ENCODE measurements around the gene C17orf58. TPM values are rescaled to one million over a fixed set of nuclear protein-coding genes. Genes with fewer than 3 reads are reported as not detected.
A peak's percentile ranks its signal among the peaks of the same experiment; 100 is the strongest.
"Not testable (repeated sequence)": the region's sequence is repeated elsewhere in the genome, so short reads cannot be mapped to it uniquely, and the experiment has no call there.

The C17orf58 gene
- total RNA-seq, 2 donors from 2014 or later = 9.8 to 10.6 TPM

DNA sequence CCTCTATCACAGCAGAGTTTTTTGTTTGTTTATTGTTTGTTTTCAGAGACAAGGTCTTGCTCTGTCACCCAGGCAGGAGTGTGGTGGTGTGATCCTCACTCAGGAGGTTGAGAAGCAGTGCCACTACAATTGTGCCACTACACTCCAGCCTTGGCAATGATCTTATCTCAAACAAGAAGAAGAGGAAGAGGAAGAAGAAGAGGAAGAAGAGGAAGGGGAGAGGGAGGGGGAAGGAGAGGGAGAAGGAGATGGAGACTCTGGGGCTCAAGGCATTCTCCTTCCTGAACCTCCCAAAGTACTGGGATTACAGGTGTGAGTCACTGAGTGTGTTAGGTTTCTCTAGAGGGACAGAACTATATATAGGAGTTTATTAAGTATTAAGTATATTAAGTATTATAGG, 17.1 kb upstream of the C17orf58 start:
- intact Hi-C loops (cut with DNase I, micrococcal nuclease) = no loop called here
- DNase-seq (no peak), ATAC-seq (no peak)

DNA sequence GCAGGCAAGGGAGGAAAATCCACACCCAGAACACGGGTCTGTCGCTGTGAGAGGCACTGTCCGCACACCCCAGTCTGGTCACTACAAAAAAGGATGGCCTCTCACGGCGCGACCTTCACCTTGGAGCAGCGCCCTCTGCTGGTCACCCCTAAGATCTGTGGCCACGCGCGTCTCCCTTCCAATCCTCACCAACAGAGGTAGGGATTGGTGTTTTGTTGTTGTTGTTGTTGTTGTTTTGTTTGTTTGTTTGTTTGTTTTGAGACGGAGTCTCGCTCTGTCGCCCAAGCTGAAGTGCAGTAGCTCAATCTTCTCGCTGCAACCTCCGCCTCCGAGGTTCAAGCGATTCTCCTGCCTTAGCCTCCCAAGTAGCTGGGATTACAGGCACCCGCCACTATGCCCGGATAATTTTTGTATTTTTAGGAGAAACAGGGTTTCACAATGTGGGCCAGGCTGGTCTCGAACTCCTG, 15.0 kb upstream of the C17orf58 start:
- peak; percentile 83 for ATAC-seq
- DNase-seq = peak in 1 of 2 donors; percentile 64
- intact Hi-C loops (cut with DNase I, micrococcal nuclease) = no loop called here

DNA sequence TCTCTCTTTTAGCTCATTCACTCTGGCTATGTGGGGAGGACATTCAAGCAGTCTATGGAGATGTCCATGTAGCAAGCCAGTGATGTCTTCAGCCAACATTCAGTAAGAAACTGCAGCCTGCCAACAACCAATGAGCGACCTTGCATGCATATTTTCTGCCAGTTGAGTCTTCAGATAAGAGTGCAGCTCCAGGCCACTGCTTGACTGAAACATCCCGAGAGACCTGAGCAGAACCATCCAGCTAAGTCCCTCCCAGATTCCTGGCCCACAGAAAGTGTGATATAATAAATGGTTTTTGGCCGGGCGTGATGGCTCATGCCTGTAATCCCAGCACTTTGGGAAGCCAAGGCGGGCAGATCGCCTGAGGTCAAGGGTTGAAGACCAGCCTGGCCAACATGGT, 10.5 kb upstream of the C17orf58 start:
- DNase-seq (no peak), ATAC-seq (no peak)
- intact Hi-C loops (cut with DNase I, micrococcal nuclease) = no loop called here

DNA sequence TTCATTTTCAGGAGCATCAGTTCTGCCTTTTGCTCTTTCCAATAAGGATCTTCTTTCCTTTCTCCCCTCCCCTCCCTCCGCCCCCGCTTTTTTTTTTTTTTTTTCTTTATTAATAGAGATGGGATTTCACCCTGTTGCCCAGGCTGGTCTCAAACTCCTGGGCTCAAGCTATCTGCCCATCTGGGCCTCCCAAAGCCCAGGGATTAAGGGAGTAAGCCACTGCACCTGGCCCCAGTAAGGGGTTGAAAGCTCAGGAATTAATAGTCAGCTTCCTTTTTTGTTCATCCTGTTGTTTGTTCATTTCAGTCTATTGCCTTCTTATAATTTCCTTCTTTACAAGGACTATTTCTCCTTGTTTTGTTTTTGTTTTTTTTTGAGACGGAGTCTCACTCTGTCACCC, 7.9 kb upstream of the C17orf58 start:
- ATAC-seq (no peak), DNase-seq (no peak)
- intact Hi-C loops (cut with DNase I, micrococcal nuclease) = no loop called here

DNA sequence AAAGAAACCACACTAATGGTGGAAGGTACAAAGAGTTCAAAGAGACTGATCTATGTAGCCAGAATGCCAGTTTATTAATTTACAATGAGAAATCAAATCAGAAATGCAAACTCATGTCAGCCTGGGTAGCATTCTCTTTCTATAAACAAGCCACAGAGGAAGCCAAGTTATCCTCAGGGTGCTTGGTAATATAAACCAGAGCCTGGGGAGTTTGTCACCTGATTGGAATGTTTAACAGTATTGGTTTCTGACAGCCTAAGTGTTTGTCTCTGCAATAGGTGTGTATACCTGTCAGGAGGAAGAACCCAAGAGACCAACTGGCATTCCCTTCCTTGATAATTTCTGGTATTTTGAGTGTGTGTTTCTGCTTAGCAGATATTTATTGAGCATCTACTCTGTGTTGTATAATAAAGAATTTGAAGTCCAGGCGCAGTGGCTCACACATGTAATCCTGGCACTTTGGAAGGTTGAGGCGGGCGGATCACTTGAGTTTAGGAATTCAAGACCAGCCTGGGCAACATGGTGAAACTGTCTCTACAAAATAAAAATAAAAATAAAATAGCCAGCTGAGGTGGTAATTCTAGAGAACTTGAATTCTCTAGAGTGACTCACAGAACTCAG, 3.1 kb upstream of the C17orf58 start:
- no peak for ATAC-seq
- intact Hi-C loops (cut with DNase I, micrococcal nuclease) = no loop called here
- DNase-seq = no peak

DNA sequence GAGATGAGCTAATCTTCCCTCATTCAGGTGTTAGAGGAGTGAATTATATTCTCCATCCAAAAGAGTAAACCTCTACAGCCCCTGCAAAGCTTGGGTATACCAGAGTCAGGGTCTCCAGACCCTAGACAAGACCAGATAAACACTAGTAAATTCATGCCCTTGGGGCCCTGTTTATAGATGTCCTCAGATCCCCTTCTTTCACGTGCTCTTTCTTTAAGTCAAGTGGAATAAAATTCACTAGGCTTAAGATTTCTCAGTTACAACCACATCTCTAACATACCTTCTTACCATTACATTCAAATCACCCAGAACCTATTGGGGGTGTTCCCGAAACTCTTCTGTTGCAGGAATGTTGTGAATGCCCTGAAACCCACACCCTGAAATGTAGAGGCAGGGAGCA, 2.2 kb upstream of the C17orf58 start:
- ATAC-seq = no peak
- no peak for DNase-seq
- intact Hi-C loops (cut with DNase I, micrococcal nuclease) = no loop called here

DNA sequence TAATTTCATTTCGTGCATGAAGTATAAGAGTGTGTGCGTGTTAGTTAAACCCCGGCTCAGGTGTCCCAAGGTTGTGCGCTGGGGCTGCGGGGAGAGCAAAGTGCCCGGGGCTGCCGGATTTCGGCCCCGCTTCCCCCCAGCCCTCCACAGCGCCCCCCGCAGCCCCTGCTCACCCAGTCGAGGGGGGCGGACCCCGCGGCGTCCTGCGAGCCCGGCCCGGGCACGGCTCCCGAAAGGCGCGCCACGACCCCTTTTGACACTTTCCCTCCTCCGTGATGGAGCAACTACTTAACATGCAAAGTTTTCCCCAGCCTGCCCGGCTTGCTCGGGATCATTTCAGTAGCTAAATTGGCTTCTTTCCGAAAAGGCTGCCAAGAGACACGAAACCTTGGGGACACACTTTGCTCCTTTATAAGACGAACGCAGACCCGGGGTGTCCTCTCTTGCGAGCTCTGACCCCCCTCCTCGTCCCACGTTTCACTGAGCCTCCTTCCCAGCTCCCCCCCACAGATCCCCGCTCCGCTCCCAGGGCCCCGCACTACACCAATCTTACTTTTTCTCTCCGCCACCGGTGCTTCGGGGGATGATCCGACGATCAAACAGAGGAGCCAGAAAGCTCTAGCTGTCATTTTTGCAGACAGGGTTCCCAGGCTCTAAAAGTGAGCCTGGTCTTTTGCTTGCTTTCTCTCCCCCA, 552 bp downstream of the C17orf58 start:
- intact Hi-C loops (cut with DNase I, micrococcal nuclease) = no loop called here
- DNase-seq = peak in 1 of 2 donors; percentile 45
- no peak for ATAC-seq

DNA sequence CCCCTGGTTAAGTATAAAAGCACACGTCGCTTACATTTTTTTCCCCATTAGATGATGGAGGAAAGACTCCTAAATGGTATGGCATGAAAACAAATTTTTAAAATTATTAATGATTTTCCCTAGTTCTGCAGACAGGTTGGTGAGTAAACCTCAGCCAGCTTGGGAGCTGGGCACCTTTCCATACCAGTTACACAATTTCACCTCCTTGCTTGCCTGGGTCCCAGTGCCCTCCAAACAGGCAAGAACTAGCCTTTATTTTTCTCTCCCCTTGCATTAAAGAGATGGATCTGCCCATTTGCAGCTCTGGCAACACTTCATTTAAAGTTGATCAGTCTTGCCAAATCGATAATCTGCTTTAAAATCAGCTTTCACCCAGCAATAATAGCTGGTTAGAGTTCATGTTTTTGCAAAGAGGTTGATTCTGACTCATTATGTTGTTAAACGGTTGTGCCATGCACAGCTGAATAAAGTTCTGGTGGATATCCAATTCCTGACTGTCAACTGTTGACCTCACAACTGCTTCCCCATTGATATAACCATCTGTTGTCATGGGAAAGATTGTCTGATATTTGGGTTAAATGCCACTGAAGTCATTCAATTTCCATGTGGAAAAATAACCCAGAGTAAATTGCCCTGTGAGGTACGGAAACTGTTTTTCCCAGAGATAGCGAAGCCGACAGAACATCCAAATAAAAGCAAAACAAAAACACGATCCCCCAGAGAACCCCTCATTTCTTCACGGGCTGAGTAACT, 1.3 kb downstream of the C17orf58 start:
- no peak for ATAC-seq
- no peak for DNase-seq
- intact Hi-C loops (cut with DNase I, micrococcal nuclease) = no loop called here

DNA sequence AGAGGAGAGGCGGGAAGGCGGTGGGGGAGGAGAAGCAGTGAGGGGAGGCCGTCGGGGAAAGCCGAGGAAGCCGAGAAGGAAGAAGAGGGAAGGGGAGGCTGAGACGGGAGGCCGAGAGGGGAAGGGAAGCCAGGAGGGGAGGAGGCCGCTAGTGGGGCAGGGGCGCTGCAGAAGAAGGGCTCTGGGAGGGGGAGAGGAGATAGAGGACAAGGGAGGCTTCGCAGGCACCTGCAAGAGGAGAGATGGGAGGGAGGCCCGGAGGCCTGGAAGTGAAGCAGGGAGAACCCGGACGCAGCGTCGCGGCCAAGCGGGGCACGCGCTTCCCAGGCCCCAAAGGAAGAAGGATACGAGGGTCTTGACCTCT, 2.3 kb downstream of the C17orf58 start:
- DNase-seq = no peak
- peak; percentile 11 for ATAC-seq
- intact Hi-C loops (cut with DNase I, micrococcal nuclease) = no loop called here

DNA sequence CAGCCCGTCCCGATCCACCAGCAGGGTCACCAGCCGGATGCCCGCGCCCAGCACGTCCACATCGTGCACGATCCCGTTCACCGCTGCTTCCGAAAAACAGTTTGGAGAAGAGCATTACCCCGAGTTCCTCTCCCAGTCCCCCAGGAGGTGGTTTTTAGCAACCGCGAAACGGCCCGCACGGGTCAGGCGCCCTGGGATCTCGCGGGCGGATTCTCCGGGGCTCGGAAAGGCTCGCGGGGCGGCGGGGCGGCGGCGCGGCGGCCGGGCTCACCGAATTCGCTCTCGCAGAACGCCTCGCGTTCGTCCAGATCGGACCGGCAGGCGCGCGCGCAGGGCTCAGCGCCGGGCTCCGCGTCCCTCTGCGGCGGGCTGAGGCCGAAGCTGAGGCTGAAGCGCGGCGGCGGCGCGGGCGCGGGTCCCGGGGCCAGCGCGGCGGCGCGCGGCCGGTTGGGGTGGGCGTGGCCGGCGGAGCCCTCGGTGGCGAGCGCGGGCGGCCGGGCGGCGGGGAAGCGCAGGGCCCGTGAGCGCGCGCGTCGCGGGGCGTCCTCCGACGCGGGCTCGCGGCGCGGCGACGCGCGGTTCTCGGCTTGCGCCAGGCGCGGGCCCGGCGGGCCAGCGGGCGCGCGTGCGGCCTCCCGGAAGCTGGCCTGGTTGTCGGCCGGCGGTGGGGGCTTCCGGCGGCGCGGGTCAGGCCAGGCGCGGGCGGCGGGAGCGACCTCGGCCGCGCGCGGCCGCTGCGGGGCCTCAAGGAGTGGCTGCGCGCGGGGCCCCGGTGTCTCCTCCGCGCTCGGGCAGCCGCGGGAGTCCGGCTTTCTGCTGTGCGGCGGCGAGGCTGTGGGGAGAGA, 2.9 kb downstream of the C17orf58 start:
- DNase-seq = peak; percentile 78 to 85
- peak; percentile 75 for ATAC-seq
- intact Hi-C loops (cut with DNase I, micrococcal nuclease) = no loop called here

DNA sequence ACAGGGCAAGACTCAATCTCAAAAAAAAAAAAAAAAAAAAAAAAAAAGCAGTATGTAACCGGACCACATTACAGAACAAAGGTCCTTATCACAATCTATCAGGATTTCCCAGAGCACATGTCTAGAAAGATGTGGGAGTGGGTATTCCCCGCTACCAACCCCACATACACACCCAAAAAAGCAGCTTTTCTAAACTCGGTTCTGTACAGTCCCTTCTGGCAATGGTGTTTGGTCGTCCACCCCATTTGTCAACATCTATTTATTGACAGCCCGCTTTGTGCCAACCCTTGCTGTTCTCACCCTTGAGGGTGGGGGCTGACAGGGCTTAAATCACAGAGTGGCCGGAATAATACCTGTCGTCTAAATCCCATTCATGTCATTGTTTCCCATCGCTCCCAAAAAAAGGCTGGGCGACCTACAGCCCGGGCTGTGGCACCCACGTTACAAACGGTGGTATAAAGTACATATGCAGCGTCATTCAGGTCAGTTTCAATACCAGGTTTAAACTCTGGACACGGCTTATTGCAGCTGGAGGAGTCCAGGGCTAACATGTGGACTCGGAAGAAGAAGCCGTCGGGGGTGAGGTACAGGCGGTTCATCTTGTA, 3.6 kb downstream of the C17orf58 start:
- intact Hi-C loops (cut with DNase I, micrococcal nuclease) = no loop called here
- DNase-seq (no peak), ATAC-seq (peak; percentile 57)

DNA sequence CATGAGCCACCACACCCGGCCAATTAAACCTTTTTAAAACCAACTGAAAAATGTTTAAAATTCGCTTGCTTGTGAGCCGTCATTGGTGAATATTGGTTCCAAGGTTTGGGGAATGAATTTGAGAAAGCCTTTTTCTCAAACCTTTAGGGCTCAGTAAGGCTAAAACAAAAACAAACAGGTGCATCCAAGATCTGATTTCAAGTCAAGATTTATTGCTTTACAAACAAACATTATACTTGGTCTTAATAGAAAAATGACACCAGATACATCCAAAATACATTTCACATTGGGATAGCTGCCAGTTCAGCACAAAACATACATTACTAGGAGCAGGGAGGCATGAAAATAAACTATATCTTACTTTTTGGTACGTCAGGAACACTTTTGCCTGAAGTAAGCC, 5.4 kb downstream of the C17orf58 start:
- no peak for ATAC-seq
- no peak for DNase-seq
- intact Hi-C loops (cut with DNase I, micrococcal nuclease) = no loop called here

DNA sequence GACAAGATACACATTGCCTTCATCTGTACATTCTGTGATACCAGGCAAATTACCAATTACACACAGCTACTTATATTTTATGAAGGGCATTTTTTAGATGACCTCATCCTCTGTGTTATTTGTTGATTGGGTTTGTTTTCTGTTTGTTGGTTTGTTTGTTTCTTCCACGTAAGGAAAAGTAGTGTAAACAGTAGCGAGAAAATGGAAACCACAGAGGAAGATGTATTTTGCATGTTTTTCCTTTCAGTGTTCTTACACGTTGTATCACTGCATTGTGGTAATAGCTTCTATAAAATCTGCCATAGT, 12.9 kb downstream of the C17orf58 start:
- DNase-seq (no peak), ATAC-seq (no peak)
- intact Hi-C loops (cut with DNase I, micrococcal nuclease) = no loop called here

DNA sequence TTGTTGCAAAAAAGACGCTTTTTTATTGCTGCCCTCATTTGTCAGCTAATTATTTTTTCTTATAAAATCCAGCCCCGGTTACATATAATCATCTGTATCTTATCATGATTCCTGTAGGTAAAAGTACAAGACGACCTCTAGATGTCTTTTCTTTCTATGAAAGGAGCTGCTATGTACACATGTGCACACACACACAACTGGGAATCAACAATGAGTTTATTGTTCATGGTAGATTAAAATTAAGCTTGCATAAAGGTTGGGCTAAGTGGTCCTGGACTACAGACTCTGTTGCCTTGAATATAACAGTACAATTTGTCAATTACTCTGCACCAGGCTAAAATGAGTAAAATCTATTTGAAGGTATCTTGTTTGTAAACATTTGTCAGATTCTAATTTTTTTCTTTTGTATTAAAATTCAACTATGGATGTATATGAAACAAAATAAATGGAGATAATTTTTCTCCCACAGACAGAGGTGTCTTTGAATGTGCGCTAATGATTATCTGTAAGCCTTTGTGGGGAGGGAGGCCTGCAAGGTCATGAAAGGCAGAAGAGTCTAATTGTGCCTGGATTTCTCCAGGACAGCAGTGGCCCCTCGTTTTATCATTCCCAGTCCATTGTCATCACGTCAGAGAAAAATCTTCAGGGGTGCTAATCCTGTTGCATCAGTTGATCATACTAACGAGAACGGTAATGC, 13.4 kb downstream of the C17orf58 start:
- ATAC-seq (no peak), DNase-seq (no peak)
- intact Hi-C loops (cut with DNase I, micrococcal nuclease) = no loop called here

DNA sequence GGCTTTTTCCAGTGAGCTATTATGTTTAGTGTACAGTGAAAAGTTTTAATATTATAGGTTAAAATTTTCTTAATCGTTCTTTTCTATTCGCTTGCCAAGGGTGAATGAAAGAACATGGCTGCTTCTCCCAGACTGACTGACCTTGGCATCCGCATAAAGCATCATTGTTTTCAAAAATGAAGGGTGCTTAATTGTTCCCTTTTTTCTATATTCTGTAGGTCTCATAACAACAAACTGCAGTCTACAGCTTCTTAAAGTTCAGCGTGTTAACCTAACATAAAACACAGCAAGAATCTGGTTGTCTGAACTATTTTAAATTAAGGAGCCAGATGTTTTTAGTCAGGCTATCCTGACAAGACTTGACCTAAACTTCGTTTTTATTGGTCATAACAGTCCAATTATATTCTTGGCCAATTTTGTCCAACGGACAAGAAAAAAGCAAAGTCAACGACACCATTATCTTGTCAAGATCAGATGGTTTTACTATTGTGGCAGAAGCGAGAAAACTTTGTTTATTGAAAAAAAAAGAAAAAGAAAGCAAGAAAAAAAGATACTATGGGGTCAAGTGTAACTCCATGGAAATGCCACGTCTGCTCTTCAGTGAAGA, 14.1 kb downstream of the C17orf58 start:
- intact Hi-C loops (cut with DNase I, micrococcal nuclease) = no loop called here
- no peak for DNase-seq
- no peak for ATAC-seq

DNA sequence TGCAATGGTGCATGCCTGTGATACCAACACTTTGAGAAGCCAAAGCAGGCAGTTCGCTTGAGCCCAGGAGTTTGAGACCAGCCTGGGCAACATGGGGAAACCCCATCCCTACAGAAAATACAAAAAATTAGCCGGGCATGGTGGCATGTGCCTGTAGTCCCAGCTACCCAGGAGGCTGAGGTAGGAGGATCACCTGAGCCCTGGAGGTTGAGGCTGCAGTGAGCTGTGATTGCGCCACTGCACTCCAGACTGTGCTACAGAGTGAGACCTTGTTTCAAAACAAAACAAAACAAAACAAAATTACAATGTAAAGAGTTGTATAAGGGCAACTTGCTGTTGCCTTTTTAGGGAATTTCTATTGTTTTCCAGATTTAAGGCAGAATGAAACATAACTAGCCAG, 15.4 kb downstream of the C17orf58 start:
- DNase-seq; ATAC-seq; intact Hi-C loops (cut with DNase I, micrococcal nuclease): not testable (repeated sequence)

DNA sequence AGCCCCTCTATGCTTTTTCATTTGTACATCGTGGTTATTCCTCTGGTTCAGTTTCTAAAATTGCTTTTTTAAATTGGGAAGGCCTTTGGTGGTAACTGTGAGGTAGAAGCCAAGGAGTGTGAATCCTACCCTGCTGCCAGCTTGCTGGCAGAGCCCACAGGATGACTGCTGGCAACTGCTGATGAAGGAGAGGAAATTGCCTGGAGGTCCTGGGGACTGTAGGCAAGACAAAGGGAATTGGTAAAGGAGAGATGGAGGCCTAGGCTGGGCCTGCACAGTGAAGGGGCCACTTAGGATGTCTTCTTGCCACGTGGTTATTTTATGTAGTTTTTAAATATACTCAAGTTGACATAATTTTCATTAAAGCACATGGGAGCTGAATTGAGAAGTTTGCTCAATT, 15.8 kb downstream of the C17orf58 start:
- no peak for DNase-seq
- ATAC-seq = no peak
- intact Hi-C loops (cut with DNase I, micrococcal nuclease) = no loop called here

DNA sequence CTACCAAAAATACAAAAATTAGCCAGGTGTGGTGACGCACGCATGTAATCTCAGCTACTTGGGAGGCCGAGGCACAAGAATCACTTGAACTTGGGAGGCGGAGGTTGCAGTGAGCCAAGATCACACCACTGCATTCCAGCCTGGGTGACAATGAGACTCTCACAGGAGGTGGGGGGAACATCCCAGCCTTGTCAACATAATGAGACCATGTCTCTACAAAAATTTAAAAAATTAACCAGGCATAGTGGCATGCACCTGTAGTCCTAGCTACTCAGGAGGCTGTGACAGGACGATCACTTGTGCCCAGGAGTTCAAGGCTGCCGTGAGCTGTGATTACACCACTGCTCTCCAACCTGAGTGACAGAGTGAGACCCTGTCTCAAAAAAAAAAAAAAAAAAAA, 20.0 kb downstream of the C17orf58 start:
- intact Hi-C loops (cut with DNase I, micrococcal nuclease); DNase-seq; ATAC-seq: not testable (repeated sequence)
